ENCODE results near the gene EPG5.
"Not testable (repeated sequence)": the region's sequence is repeated elsewhere in the genome, so short reads cannot be mapped to it uniquely, and the experiment has no call there.

The EPG5 gene

DNA sequence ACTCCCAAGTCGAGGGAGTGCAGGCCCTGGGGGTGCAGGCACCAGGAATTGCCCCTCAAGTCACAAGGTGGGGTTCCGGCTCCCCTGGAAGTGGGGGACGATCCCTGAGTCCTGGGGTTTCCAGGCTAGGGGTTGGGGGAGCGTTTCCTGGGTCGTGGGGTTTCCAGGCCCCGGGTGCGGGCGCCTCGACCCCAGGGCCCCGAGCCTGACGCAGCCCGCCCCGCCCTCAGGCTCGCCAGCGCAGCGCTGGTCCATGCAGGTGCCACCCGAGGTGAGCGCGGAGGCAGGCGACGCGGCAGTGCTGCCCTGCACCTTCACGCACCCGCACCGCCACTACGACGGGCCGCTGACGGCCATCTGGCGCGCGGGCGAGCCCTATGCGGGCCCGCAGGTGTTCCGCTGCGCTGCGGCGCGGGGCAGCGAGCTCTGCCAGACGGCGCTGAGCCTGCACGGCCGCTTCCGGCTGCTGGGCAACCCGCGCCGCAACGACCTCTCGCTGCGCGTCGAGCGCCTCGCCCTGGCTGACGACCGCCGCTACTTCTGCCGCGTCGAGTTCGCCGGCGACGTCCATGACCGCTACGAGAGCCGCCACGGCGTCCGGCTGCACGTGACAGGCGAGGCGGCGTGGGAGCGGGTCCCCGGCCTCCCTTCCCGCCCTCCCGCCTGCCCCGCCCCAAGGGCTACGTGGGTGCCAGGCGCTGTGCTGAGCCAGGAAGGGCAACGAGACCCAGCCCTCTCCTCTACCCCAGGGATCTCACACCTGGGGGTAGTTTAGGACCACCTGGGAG is 129.7 kb downstream of the EPG5 start:
- no peak for DNase-seq (ENCODE audit: low read depth)

DNA sequence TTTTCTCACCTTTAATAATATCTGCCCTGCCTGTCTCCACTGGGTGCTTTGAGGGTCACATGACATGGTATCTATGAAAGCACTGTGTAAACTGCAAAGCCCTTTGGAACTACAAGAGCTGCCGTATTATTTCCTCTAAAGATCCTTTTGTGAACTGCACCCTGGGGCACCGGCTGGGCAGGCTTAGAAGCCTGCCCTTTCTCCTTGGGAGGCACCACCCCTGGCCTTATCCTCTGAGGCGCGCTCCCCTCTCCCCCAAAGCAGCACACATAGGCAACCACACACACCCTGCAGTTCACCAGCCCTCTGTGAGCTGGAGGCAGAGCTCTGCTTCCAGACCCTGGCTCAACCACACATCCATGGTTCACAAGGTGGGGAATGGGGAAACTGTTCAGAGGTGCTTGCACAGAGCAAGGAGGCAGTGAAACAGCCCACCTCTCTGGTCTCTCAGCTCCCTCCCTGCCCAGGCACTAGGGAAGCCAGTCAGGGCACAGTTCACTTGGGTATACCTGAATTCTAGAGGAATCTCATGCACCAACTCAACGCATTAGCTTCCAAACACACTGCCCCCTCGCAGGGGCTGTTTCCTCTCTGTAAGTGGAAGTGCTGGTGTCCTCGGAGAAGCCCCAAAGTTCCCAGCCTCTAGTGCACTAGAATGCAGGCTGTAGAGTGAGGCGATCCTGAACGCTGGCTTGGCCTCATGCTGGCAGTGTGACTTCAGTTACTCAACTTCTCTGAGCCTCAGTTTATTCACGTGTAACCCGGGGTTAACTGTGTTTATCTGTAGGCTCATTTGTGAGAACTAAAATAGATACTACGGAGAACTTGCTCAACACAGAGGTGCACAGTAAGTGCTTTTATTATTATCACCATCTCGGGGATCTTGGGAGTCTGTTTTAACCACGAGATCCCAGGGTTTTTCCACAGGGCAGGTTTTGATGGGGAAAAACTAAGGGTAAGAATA is 130.6 kb downstream of the EPG5 start:
- no peak for DNase-seq (ENCODE audit: low read depth)

DNA sequence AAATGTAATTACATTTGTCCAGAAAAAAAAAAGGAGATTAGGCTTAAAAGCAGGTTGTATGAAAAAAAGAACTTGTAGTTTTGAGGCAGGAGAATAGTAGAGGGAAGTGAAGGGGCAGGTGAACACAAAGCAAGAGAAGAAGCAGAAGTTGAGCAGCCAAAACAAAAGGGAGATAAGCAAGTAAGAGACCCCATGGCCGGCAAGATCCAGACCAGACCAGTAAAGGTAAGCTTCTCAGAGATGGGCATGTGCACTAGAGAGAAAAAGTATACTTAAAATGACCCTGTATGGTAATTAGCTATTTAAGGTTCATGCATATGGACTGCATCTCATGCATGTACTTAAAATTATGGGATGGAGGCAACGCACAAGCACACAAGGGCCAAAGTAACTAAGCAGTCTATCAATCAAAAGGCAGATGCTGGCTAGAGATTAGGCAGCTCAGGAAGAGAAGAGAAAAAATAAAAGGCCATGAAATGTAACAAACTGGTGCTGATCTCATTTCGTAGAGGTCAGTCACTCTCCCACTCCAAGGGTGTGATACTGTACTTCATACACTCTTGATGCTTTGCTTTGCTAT is 132.0 kb downstream of the EPG5 start:
- no peak for DNase-seq (ENCODE audit: low read depth)

DNA sequence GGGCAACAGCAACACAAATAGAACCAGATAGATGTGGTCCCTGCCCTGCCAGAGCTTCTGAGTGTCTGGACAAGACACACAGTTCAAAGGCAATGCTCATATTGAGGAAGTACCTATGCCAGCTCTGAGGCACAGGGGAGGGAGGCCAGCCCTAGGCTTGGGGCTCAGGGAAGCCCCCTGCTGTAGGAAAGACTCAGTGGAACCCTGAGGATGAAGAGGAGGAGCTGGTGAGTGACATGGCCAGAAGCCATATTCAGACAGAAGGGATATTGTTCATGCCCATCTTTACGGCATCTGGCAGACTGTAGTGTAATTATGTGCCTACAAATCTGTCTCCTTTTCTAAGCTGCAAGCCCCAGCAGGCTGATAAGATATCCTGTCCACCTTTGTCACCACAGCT is 132.8 kb downstream of the EPG5 start:
- DNase-seq (ENCODE audit: low read depth) = no peak

DNA sequence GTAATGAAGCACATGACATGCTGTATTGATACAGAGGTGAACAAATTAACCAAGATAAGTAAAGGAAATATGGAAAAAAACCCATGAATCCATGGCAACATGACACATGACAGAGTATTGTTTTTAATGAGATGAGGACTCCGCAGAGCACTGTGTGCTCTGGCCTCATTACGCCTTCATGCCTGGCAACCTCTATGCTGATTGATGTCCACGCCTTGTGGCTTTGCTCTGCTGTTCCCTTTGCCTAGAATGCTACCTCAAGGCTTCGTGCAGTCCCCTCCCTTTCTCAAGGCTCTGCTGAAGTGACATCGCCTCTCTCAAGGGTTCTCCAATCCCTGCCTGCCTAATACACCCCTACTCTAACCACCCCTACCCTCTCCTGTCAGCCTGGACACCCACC is 133.3 kb downstream of the EPG5 start:
- no peak for DNase-seq (ENCODE audit: low read depth)

DNA sequence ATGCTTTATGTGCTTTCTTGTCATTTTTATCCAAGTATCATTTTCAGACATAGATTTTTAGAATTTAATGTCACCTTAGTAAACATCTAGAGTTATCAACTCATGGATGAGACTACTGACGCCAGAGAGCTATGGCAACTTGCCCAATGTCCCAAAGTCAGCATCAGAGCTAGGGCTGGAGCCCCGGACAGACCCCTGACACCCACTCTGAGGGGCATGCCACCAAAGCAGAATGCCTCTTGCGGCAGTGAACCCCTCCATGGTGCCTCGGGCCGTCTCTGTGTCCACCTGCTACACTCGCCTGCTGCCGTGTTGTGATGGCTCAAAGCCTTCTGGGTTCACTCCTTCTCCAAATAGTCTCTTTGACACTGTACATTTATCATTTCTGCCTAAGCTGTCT is 136.2 kb downstream of the EPG5 start:
- DNase-seq (ENCODE audit: low read depth) = no peak

DNA sequence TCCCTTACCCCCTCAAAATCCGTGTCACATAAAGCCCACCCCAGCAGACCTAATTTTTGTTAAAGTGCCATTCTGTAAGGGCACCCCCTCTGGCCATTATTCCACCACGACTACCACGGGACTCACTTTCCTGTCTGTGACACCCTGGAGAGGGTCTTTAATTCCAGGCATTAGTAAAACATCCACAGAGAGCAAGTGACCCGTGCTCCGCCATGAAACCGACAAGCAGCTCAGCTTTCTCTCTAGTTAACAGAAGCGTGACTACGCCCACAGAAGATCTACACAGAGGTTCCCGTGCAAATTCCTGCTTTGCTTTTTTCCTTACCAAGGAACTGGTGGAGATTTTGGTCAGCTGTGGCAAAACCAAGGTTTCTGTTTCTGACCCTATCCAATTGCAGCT is 137.3 kb downstream of the EPG5 start:
- no peak for DNase-seq (ENCODE audit: low read depth)

DNA sequence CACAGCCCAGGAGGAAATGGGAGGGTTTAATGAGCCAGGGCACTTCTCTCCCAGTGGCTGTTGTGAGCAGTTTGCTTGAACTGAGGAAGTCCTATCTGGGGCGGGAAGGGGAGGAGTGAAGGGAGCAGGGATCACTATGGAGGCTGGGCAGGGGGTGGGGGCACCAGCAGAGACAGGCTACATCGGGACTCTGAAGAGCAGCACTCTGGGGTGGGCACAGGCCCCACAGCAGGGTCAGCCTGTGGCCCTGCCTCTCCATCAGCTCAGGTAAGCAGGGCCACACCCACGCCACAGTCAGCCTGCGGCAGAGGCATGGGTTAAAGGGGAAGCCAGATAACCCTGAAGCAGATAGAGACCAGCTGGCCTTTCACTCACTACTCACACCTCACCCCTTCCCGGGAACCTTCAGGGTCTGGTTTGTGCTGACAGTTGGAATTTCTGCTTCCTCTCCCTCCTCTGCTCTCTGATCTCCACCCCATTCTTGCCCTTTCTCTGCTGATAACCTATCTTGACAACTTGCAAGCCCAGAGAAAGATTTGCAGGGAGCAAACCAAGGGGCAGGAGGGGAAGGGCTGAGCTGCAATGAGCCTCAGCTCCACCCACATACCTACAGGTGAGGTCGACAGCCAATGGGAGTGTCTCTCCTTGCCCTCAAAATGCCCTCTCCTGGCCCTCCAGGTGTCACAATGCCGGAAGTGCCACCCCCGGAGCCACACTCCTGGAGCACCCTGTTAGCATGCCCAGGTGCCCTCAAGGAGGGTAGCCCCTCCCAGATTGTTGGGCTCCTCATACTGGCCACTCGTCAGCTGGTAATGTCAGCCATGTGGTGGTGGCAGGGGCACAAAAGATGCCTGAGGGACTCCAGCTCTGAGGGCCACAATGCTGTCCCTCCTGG is 138.0 kb downstream of the EPG5 start:
- no peak for DNase-seq (ENCODE audit: low read depth)

DNA sequence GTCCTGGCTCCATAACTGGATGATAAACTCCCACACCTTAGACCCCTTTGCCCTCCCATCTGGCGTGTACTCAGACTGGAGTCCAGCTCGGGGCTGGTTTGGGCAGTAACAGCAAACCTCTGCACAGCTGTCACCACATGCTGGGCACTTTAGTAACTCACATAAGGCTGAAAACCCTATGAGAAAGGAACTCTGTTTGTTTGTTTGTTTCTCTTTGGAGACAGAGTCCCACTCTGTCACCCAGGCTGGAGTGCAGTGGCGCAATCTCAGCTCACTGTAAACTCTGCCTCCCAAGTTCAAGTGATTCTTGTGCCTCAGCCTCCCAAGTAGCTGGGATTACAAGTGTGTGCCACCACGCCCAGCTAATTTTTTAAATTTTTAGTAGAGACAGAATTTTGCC is 140.4 kb downstream of the EPG5 start:
- not testable (repeated sequence) for DNase-seq (ENCODE audit: low read depth)

DNA sequence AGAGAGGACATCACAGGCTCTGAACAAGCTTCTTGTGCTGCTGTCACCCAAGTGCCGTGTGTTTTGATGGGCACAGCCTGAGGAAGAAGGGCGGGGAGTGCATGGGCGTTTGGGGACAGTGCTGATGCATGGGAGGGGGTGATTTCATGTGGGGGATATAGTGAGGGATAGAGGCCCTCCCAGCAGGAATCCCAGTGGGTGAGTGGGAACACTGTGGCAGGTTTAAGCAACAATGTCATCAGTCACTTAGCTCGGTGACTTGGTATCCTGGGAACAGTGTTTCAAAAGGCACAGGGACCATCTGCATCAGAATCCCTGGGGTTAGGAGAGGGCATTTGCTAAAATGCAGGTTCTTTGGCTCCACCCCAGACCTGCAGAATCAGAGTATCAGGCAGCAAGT is 141.0 kb downstream of the EPG5 start:
- DNase-seq (ENCODE audit: low read depth) = no peak

DNA sequence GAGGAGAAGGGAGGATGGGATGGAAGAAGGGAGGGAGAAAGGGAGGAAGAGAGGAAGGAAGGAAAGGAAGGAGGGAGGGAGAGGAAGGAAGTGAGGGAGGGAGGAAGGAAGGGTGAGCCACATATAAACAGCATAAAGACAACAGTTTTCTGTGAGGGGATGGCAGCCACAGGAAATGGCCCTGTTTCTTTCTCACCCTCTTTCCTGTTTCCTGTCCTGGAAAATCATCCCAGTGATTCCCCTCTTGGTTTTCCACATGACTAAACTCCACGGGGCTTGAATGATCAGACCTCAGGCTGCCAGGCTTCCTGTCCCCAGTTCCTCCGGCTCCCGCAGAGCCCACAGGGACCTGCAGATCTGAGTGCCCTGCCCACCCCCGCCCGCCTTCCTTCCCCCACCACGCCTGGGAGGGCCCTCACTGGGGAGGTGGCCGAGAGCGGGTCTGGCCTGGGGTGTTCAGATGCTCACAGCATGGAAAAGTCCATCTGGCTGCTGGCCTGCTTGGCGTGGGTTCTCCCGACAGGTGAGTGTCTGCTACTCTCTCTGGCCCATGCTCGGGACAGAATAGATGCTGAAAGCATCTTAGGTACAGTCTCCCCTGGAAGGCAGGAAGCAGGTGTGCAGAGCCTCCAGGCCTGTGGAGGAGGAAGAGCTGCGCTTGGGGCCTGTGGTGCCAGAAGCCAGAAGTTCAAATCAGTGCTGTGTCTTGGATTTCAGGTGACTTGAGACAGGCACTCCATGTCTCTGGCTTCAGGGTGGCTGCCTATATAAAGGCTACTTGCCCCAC is 141.7 kb downstream of the EPG5 start, which contains the start of gene SIGLEC15:
TSS of gene SIGLEC15 (plus strand) at position 418 of the 787 bp plus-strand sequence. CDS start at position 472, 54 bp downstream.
- no peak for DNase-seq (ENCODE audit: low read depth)

DNA sequence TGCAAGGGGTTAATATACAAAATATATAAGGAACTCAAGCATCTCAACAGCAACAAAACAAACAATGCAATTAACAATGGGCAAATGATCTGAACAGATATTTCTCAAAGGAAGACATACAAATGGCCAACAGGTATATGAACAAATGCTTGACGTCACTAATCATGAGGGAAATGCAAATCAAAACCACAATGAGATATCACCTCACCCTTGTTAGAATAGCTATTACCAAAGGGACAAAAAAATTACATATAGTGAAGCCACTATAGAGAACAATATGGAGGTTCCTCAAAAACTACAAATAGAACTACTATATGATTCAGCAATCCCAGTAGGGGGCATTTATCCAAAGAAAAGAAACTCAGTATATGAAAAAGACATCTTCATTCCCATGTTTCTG is 145.4 kb downstream of the EPG5 start:
- DNase-seq (ENCODE audit: low read depth) = no peak

DNA sequence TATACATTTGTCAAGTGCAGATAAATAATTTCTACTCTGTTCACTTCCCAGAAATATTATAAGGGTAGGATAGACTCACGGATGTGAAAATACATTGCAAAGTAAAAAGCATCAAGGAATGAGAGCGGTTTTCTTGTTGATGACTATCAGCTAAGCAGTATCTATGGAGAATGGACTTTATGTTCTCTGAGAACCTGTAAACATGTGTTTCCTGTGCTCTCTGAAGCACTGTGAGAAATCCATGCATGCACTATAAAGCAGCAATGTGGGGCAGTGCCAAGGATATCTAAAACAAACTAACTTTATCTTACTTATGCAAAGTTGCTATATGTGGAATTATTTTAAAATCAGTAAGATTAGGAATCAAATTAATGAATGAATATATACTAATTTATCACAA is 146.1 kb downstream of the EPG5 start:
- DNase-seq (ENCODE audit: low read depth) = no peak

DNA sequence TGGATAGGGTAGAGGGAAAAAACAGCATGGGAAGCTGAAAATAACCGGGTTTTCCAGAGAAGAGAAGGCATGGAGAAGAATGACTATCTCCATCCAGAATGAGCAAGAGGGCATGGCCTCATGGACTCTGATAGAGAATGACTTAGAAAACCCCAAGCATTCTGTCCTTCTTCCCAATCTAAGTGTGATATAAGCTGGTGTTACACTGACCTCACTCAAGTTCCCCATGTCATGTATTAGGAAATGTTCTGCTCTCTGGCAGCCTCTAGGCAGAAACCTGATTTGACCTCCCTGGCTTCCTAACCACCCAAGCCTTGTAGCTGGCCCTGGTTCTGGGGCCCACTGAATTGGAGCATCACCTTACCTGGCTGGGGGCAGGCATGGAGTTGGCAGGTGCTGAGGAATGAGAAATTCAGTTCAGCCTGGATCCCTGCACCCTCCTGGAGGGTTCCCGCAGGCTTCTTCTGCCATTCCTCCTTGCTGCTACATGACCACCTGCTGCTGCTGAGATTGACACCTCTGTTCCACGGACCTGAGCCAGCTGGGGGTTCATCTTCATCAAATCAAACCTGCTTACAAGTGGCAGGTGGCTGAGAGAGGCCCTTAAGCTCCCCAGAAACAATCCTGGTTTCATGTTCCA is 146.9 kb downstream of the EPG5 start:
- no peak for DNase-seq (ENCODE audit: low read depth)

DNA sequence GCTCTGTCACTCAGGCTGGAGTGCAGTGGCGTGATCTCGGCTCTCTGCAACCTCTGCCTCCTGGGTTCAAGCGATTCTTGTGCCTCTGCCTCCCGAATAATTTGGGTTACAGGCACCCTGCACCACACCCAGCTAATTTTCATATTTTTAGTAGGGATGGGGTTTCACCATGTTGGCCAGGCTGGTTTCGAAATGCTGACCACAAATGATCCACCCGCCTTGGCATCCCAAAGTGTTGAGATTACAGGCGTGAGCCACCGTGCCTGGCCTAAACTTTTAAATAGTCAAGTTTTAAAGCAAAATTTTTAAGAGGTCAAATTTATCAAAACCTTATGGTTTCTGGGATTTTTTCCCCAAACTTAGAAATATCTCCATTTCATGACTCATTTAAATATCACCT is 148.4 kb downstream of the EPG5 start:
- not testable (repeated sequence) for DNase-seq (ENCODE audit: low read depth)

DNA sequence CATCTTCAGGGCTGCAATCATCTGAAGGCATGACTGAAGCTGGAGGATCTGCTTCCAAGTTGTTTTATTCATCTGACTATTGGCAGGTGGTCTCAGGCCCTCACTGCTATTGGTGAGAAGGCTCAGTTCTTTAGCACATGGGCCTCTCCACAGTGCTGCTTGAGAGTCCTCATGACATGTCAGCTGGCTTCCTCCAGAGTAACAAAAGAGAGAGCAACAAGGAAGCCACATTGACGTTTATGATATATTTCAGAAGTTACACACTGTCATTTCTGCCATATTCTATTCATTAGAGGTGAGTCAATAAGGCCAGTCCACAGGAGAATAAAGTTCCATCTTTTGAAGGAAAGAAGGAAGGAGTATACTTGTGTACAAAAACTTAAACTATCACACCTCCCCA is 149.6 kb downstream of the EPG5 start:
- DNase-seq (ENCODE audit: low read depth) = no peak

DNA sequence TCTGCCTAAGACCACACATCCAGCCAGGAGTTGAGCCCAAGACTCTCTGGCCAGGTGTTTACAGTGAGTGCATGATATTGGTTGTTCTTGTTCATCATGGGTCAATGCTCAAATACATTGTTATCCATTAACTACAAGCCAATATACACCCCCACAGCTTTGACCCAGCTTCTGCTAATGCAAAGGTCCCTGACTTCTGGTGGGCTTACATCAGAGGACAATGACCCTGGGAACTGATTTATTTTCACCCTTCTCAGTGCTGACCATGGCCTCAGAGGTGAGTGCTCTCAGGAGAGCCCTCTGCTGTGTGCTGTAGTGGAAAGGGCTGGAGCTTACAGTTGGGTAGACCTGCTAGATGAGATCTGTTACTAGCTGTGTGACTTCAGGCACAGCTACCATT is 152.4 kb downstream of the EPG5 start:
- DNase-seq (ENCODE audit: low read depth) = not testable (repeated sequence)

DNA sequence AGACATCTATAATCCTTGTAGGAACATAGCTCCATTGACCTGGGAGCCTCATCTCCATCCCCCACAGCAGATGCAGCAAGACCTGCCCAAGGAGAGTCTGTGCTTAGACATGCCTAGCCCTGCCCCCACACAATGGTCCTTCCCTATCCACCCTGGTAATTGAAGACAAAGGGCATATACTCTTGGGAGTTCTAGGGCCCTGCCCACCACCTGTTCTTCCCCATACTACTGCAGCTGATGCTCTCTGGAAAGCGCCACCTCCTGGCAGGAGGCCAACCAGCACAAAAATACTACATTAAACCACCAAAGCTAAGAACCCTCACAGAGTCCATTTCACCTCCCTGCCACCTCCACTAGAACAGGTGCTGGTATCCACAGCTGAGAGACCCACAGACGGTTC is 160.0 kb downstream of the EPG5 start:
- not testable (repeated sequence) for DNase-seq (ENCODE audit: low read depth)

DNA sequence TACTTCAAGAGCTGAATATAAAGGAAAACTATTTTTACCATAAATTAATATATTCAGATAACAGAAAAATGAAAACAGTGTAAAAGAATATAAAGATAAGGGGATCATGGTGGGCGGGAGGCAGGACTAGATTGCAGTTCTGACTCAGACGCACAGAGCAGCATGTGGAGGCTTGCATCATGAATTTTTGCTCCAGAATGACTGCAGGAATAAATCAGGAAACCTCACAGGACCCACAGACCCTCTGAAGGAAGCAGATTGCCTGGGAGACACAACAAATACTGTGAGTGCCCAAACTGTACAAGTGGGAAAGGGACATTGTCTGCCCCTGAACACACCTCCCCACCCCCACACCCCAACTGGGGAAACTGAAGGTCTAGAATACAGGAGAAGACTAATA is 160.9 kb downstream of the EPG5 start:
- DNase-seq (ENCODE audit: low read depth) = no peak

DNA sequence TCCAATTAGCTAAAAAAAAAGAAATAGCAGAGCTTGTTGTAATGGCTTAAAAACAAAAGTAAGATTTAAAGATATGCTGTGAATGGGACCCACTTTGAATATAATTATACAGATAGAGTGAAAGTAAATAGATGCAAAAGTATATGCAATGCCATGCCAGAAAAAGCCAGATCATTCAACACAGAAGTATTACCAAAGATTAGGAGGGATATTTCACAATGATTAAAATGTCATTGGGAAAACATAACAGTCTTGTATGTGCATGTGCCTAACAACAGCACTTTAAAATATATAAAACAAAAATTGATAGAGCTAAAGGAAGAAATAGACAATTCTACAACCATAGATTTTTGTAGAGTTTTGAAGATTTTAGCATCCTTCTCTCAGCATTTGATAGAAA is 161.6 kb downstream of the EPG5 start:
- DNase-seq (ENCODE audit: low read depth) = no peak

All from T follicular helper cell (primary cell).